Ishikawa (cell line): Measurements from ENCODE around the gene PCNA.

Source experiments
- MAX ChIP-seq: IDR thresholded peaks from 2 replicates; pipeline ENCODE4 v1.6.1; 2012
- RAD21 ChIP-seq: IDR thresholded peaks from 2 replicates; pipeline ENCODE4 v1.6.1; 2012; ENCODE audit warnings: low read depth
- REST ChIP-seq: IDR thresholded peaks from 2 replicates; pipeline ENCODE4 v1.6.1; 2012; ENCODE audit warnings: low read depth, mild to moderate bottlenecking
- TAF1 ChIP-seq: IDR thresholded peaks from 2 replicates; pipeline ENCODE4 v1.6.1; 2012; ENCODE audit warnings: low read depth, mild to moderate bottlenecking

DNA sequence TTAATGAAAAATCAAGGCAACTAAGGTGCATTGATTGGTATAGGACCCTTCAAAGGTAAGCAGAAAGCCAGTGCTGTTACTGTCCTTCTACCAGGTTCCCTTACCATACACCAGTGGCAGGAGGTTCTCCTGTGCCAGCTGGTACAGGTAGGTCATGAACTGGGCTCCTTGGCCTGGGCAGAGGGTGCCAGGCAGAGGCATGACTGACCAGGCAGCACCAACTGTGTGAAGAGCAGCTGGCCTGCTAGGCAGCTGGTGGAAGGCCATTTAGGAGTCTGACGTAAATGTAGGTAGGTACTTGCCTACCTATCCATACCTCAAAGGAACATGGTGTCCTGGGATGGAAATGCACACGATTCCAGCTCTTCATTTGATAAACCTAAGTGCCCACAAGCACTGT lies 23.3 kb downstream of the PCNA start:
- TF ChIP-seq MAX (no peak), RAD21 (no peak), REST (no peak), TAF1 (no peak)
